Measurements from ENCODE around the gene HOPX. TPM values are rescaled to one million over a fixed set of nuclear protein-coding genes. Genes with fewer than 3 reads are reported as not detected.

Gene HOPX
- total RNA-seq, 1 experiment from 2014 or later = not detected

DNA sequence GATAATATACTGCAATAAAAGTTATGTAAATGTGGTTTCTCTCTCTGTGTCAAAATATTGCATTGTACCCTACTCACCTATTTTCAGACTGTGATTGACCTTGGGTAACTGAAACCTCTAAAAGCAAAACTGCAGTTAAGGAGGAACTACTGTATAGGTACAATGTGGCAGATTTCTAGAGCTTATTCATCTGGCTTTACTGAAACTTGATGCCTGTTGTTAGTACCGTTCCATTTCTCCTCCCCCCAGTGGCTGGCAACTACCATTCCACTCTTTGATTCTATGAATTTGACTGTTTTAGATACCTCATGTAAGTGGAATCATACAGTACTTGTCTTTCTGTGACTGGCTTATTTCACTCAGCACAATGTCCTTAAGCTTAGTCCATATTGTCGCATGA lies 61.9 kb downstream of the HOPX start:
- DNase-seq = no peak
- Mint-ChIP-seq H3K27ac (ENCODE audit: unreplicated experiment) (no peak overlapping the region), H3K4me1 (ENCODE audit: low read depth, unreplicated experiment) (peaks cover under 1% of the 10 kb centered on the region), H3K36me3 (ENCODE audit: insufficient read depth, unreplicated experiment) (no peaks in the 10 kb centered on the region), H3K9me3 (ENCODE audit: unreplicated experiment) (peaks cover 11% of the 10 kb centered on the region), H3K27me3 (ENCODE audit: insufficient read depth, unreplicated experiment) (no peaks in the 10 kb centered on the region), H3K4me3 (ENCODE audit: unreplicated experiment) (no peak overlapping the region)
- Histone ChIP-seq H3K36me3 (ENCODE audit: control insufficient read depth, insufficient read depth, low read length) (no peaks in the 10 kb centered on the region), H3K4me3 (ENCODE audit: low read depth, low read length) (no peak overlapping the region), H3K4me1 (no peaks in the 10 kb centered on the region), H3K9me3 (no peaks in the 10 kb centered on the region), H3K27me3 (replicated peaks; ENCODE audit: control insufficient read depth, insufficient read depth, low read length) (no peaks in the 10 kb centered on the region)
- TF ChIP-seq, protein P1, sequence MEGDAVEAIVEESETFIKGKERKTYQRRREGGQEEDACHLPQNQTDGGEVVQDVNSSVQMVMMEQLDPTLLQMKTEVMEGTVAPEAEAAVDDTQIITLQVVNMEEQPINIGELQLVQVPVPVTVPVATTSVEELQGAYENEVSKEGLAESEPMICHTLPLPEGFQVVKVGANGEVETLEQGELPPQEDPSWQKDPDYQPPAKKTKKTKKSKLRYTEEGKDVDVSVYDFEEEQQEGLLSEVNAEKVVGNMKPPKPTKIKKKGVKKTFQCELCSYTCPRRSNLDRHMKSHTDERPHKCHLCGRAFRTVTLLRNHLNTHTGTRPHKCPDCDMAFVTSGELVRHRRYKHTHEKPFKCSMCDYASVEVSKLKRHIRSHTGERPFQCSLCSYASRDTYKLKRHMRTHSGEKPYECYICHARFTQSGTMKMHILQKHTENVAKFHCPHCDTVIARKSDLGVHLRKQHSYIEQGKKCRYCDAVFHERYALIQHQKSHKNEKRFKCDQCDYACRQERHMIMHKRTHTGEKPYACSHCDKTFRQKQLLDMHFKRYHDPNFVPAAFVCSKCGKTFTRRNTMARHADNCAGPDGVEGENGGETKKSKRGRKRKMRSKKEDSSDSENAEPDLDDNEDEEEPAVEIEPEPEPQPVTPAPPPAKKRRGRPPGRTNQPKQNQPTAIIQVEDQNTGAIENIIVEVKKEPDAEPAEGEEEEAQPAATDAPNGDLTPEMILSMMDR (IDR thresholded peaks at IDR 0.05; ENCODE audit: insufficient read depth in 1 of 2, low read depth in 1 of 2, low read length in 1 of 2, severe bottlenecking in 1 of 2, unreplicated experiment in 1 of 2) = no peak
- ChIA-PET CTCF (interaction anchor here (0.6 kb wide), 1 partner anchor 234 kb away, joined by 3 read pairs; no protein-coding TSS in a partner anchor), POLR2A (no interaction called here)
- intact Hi-C loops (cut with micrococcal nuclease; ENCODE audit: unreplicated experiment) = no loop called here
- BruUV-seq (replicated peaks) = no TSS peak

DNA sequence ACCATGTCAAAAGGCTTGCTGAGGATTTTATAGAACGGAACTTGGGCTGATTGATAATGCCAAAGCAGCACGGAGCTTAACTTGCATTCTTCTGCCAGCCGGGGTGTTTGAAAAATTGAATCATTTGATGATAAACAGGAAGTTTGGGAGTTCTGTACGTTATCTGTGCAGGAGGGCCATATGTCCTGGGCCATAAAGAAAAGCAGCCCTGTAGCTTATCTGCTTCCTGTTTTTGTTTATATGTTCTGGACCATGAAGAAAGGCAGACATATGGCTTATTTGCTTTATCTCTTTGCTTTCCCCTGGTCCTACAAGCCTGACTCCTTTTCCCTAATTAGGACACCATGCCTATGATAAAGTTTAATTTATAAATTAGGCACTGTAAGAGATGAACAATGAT lies 62.4 kb downstream of the HOPX start:
- ChIA-PET POLR2A (no interaction called here), CTCF (no interaction called here)
- no peak overlapping the region for H3K27ac Mint-ChIP-seq (ENCODE audit: unreplicated experiment)
- Histone ChIP-seq H3K4me1 (no peaks in the 10 kb centered on the region), H3K27me3 (replicated peaks; ENCODE audit: control insufficient read depth, insufficient read depth, low read length) (no peaks in the 10 kb centered on the region), H3K4me3 (ENCODE audit: low read depth, low read length) (no peak overlapping the region), H3K9me3 (no peaks in the 10 kb centered on the region), H3K36me3 (ENCODE audit: control insufficient read depth, insufficient read depth, low read length) (no peaks in the 10 kb centered on the region)
- DNase-seq = no peak
- peaks cover 12% of the 10 kb centered on the region for H3K9me3 Mint-ChIP-seq (ENCODE audit: unreplicated experiment)
- no peaks in the 10 kb centered on the region for H3K27me3 Mint-ChIP-seq (ENCODE audit: insufficient read depth, unreplicated experiment)
- TF ChIP-seq, protein P1 (IDR thresholded peaks at IDR 0.05; ENCODE audit: insufficient read depth in 1 of 2, low read depth in 1 of 2, low read length in 1 of 2, severe bottlenecking in 1 of 2, unreplicated experiment in 1 of 2) = no peak
- H3K36me3 Mint-ChIP-seq (ENCODE audit: insufficient read depth, unreplicated experiment) = no peaks in the 10 kb centered on the region
- intact Hi-C loops (cut with micrococcal nuclease; ENCODE audit: unreplicated experiment) = no loop called here
- peaks cover 5% of the 10 kb centered on the region for H3K4me1 Mint-ChIP-seq (ENCODE audit: low read depth, unreplicated experiment)
- BruUV-seq (replicated peaks) = no TSS peak
- no peak overlapping the region for H3K4me3 Mint-ChIP-seq (ENCODE audit: unreplicated experiment)

DNA sequence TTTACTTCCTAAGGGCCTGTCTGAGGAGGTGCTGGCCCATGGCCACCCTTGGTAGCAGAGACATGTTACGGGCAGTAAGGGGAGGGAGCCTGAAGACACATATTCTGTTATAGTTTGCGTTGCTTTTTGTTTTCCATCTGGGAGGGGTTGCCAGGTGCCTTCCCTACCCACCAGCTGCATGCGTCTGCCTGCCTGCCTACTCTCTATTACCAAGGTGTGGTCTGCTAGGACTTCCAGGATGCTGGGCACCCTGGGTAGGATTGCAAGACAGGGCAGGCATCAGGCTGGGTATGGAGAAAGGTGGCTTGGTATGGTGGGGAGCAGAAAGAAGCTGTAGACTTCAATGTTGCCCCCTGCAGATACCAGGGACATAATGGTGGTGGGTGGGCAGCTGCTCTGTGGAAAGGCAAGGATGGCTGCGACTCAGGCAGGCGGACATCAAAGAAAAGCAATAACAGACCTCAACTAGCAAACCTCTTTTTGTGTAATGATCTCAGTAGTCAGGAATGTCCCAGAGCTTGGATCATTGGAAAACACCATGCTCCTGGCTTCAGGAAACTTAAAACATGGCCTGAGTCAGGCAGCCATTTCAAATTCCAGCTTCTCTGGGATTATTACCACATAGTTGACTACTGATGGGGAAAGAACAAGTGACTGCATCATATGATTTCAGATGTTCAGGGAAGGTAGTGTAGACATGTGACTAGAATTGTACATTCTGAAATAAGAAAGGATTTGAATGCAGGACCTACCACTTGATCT lies 67.8 kb downstream of the HOPX start:
- no peak overlapping the region for H3K27ac Mint-ChIP-seq (ENCODE audit: unreplicated experiment)
- no TSS peak for BruUV-seq (replicated peaks)
- no peak overlapping the region for H3K4me3 ChIP-seq (ENCODE audit: low read depth, low read length)
- TF ChIP-seq, protein P1 (IDR thresholded peaks at IDR 0.05; ENCODE audit: insufficient read depth in 1 of 2, low read depth in 1 of 2, low read length in 1 of 2, severe bottlenecking in 1 of 2, unreplicated experiment in 1 of 2) = no peak
- H3K9me3 ChIP-seq = no peaks in the 10 kb centered on the region
- H3K27me3 ChIP-seq (replicated peaks; ENCODE audit: control insufficient read depth, insufficient read depth, low read length) = no peaks in the 10 kb centered on the region
- no peaks in the 10 kb centered on the region for H3K36me3 Mint-ChIP-seq (ENCODE audit: insufficient read depth, unreplicated experiment)
- peaks cover 11% of the 10 kb centered on the region for H3K9me3 Mint-ChIP-seq (ENCODE audit: unreplicated experiment)
- DNase-seq = no peak
- H3K27me3 Mint-ChIP-seq (ENCODE audit: insufficient read depth, unreplicated experiment) = no peaks in the 10 kb centered on the region
- no peaks in the 10 kb centered on the region; the same call in 1 of the 2 replicates for H3K4me1 ChIP-seq
- CTCF ChIA-PET = no interaction called here
- H3K4me1 Mint-ChIP-seq (ENCODE audit: low read depth, unreplicated experiment) = peaks cover 9% of the 10 kb centered on the region
- H3K4me3 Mint-ChIP-seq (ENCODE audit: unreplicated experiment) = no peak overlapping the region
- POLR2A ChIA-PET = no interaction called here
- intact Hi-C loops (cut with micrococcal nuclease; ENCODE audit: unreplicated experiment) = no loop called here
- no peaks in the 10 kb centered on the region for H3K36me3 ChIP-seq (ENCODE audit: control insufficient read depth, insufficient read depth, low read length)

All from Caco-2 (cell line).